Right ventricle myocardium inferior (tissue), 1 donor: ENCODE results near the gene KIAA1217. TPM values are rescaled to one million over a fixed set of nuclear protein-coding genes. Genes with fewer than 3 reads are reported as not detected.

ENCODE experiments used
- ATAC-seq: fragments of 200-7000 bp; cut with Tn5 transposase; one replicate; pipeline ENCODE4 v1.9.1; 2020; ENCODE audit warnings: mild to moderate bottlenecking, moderate library complexity
- DNase-seq: peaks from one replicate; pipeline ENCODE4 v3.0.0; 2021; ENCODE audit errors: missing footprints
- intact Hi-C: fragments of 100-400 bp; cut with DNase I; formaldehyde crosslinking; loops from one replicate; pipeline ENCODE4 v1.11.0; 2022
- total RNA-seq: library from RNA; stranded (reverse); fragmentation: NEBNext Ultra II Directional; extraction: Animal tissue kit (Norgen Biotek cat#: 25700); gene quantifications from one replicate; pipeline ENCODE4 v1.2.1, GENCODE V29; 2021
- donor health status: DM: no; HTN: yes; CAD: no; lungs with severe emphysema.

KIAA1217 gene
- total RNA-seq, 1 donor from 2014 or later: 45.0 TPM

- DNase-seq: no peak
- intact Hi-C loops: no loop called here
- ATAC-seq: no peak
Measured at GRCh38 chr10:24404567-24404966, 195.6 kb downstream of the KIAA1217 start.

- ATAC-seq (no peak), DNase-seq (no peak)
- intact Hi-C loops: no loop called here
Measured at GRCh38 chr10:24405635-24406034, 196.7 kb downstream of the KIAA1217 start.

- DNase-seq: no peak
- ATAC-seq: no peak
- intact Hi-C loops: no loop called here
Measured at GRCh38 chr10:24406809-24407483, 198.0 kb downstream of the KIAA1217 start.

GRCh38 chr10:24407928-24408327, 199.0 kb downstream of the KIAA1217 start:
- no peak for ATAC-seq
- intact Hi-C loops: no loop called here
- no peak for DNase-seq

- no peak for DNase-seq
- no peak for ATAC-seq
- intact Hi-C loops: no loop called here
Measured at GRCh38 chr10:24408365-24408764, 199.4 kb downstream of the KIAA1217 start.

GRCh38 chr10:24414597-24414996, 205.7 kb downstream of the KIAA1217 start:
- intact Hi-C loops: no loop called here
- ATAC-seq: no peak
- DNase-seq: no peak

GRCh38 chr10:24415455-24416125, 206.7 kb downstream of the KIAA1217 start:
- DNase-seq: peak; percentile 91
- intact Hi-C loops: no loop called here
- peak; percentile 94 for ATAC-seq

- intact Hi-C loops: no loop called here
- ATAC-seq (no peak), DNase-seq (no peak)
Measured at GRCh38 chr10:24416248-24416647, 207.3 kb downstream of the KIAA1217 start.

GRCh38 chr10:24417053-24417452, 208.1 kb downstream of the KIAA1217 start:
- ATAC-seq (no peak), DNase-seq (no peak)
- intact Hi-C loops: no loop called here

GRCh38 chr10:24418532-24418931, 209.6 kb downstream of the KIAA1217 start:
- intact Hi-C loops: no loop called here
- ATAC-seq: no peak
- DNase-seq: no peak

- intact Hi-C loops: no loop called here
- ATAC-seq: no peak
Measured at GRCh38 chr10:24419066-24419465, 210.1 kb downstream of the KIAA1217 start.

GRCh38 chr10:24425151-24425550, 216.2 kb downstream of the KIAA1217 start:
- intact Hi-C loops: no loop called here
- no peak for ATAC-seq
- DNase-seq: no peak

More at GRCh38 chr10:24419066-24419465, 210.1 kb downstream of the KIAA1217 start:
- DNase-seq: no peak

GRCh38 chr10:24427678-24428409, 218.9 kb downstream of the KIAA1217 start:
- ATAC-seq: no peak

GRCh38 chr10:24428410-24428782, 219.5 kb downstream of the KIAA1217 start:
- intact Hi-C loops: no loop called here
- ATAC-seq (no peak), DNase-seq (no peak)

More at GRCh38 chr10:24427678-24428409, 218.9 kb downstream of the KIAA1217 start:
- intact Hi-C loops: no loop called here
- DNase-seq: no peak

- DNase-seq (no peak), ATAC-seq (no peak)
- intact Hi-C loops: no loop called here
Measured at GRCh38 chr10:24430591-24430990, 221.7 kb downstream of the KIAA1217 start.

GRCh38 chr10:24432478-24433416, 223.8 kb downstream of the KIAA1217 start:
- intact Hi-C loops: no loop called here
- no peak for DNase-seq
- no peak for ATAC-seq

GRCh38 chr10:24433705-24434104, 224.8 kb downstream of the KIAA1217 start:
- intact Hi-C loops: no loop called here
- ATAC-seq: no peak

GRCh38 chr10:24434961-24435360, 226.0 kb downstream of the KIAA1217 start:
- intact Hi-C loops: no loop called here
- ATAC-seq (no peak), DNase-seq (no peak)

More at GRCh38 chr10:24433705-24434104, 224.8 kb downstream of the KIAA1217 start:
- no peak for DNase-seq

GRCh38 chr10:24435374-24435773, 226.4 kb downstream of the KIAA1217 start:
- DNase-seq (no peak), ATAC-seq (no peak)
- intact Hi-C loops: no loop called here
